HG02763 (cell line): ENCODE measurements around the gene TBC1D9B.
"Not testable (repeated sequence)": the region's sequence is repeated elsewhere in the genome, so short reads cannot be mapped to it uniquely, and the experiment has no call there.

Experiments
- ATAC-seq: cut with Tn5 transposase; IDR thresholded peaks from one replicate; pipeline ENCODE4 v1.9.1; 2021; ENCODE audit warnings: mild to moderate bottlenecking, moderate library complexity; ENCODE audit not compliant: unreplicated experiment

TBC1D9B gene

GRCh38 chr5:179886190-179886911, 21.3 kb downstream of the TBC1D9B start:
- no peak for ATAC-seq

GRCh38 chr5:179885491-179886090, 22.1 kb downstream of the TBC1D9B start:
- ATAC-seq, result no peak

- no peak for ATAC-seq
Measured at GRCh38 chr5:179883163-179883562, 24.5 kb downstream of the TBC1D9B start.

GRCh38 chr5:179882338-179882737, 25.4 kb downstream of the TBC1D9B start:
- no peak for ATAC-seq

- ATAC-seq, result no peak
Measured at GRCh38 chr5:179880848-179881590, 26.7 kb downstream of the TBC1D9B start.

GRCh38 chr5:179880066-179880650, 27.5 kb downstream of the TBC1D9B start:
- ATAC-seq, result no peak

- ATAC-seq, result no peak
Measured at GRCh38 chr5:179879690-179880010, 28.0 kb downstream of the TBC1D9B start.

GRCh38 chr5:179879003-179879689, 28.6 kb downstream of the TBC1D9B start:
- ATAC-seq, result no peak

GRCh38 chr5:179878222-179879002, 29.3 kb downstream of the TBC1D9B start:
- ATAC-seq, result no peak

- no peak for ATAC-seq
Measured at GRCh38 chr5:179876610-179876952, 31.1 kb downstream of the TBC1D9B start.

- no peak for ATAC-seq
Measured at GRCh38 chr5:179875741-179876609, 31.7 kb downstream of the TBC1D9B start.

- ATAC-seq, result no peak
Measured at GRCh38 chr5:179874536-179875292, 33.0 kb downstream of the TBC1D9B start.

GRCh38 chr5:179874136-179874535, 33.6 kb downstream of the TBC1D9B start:
- no peak for ATAC-seq

GRCh38 chr5:179873588-179874110, 34.0 kb downstream of the TBC1D9B start:
- ATAC-seq, result no peak

GRCh38 chr5:179872828-179873575, 34.7 kb downstream of the TBC1D9B start:
- no peak for ATAC-seq

- ATAC-seq, result no peak
Measured at GRCh38 chr5:179872055-179872827, 35.5 kb downstream of the TBC1D9B start.

GRCh38 chr5:179871533-179871932, 36.2 kb downstream of the TBC1D9B start:
- not testable (repeated sequence) for ATAC-seq
